Measurements from ENCODE around the gene CCDC69. TPM values are rescaled to one million over a fixed set of nuclear protein-coding genes. Genes with fewer than 3 reads are reported as not detected.

CCDC69 gene
- total RNA-seq, 2 experiments from 2014 or later, result 108 to 110 TPM

DNA sequence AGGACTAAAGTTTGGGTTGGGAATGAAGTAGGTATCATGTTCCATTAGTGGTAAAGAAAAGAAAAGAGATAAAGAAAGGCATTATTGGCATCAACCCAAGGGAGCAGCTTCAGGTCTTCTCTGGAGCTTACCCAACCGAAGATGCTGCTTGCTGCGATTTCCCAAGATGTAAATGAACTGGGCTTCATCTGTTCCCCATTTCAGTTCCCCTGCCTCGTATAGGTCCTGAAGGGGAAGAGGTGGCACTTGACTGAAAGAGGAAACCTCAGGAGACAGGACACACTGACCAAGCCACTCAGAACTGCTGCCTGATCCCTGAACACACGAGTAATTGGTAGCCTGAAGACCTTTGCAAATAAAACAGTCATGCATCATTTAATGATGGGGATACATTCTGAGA is 90.9 kb downstream of the CCDC69 start:
- no peaks in the 10 kb centered on the region for H3K9me3 Mint-ChIP-seq
- no peak overlapping the region for H3K4me3 Mint-ChIP-seq
- H3K36me3 Mint-ChIP-seq, result peaks cover 53% of the 10 kb centered on the region
- DNase-seq (no peak), ATAC-seq (ENCODE audit: low read depth) (no peak)
- H3K27ac Mint-ChIP-seq, result no peak overlapping the region
- H3K27me3 Mint-ChIP-seq, result no peaks in the 10 kb centered on the region
- peaks cover 44% of the 10 kb centered on the region for H3K4me1 Mint-ChIP-seq
- POLR2A ChIA-PET, result interaction anchor here (2.4 to 3.8 kb wide), 2 partner anchors 9 to 17 kb away, joined by 6 to 15 read pairs; no protein-coding TSS in a partner anchor

Other genes starting within 250 kb of the CCDC69 start
- not detected for gene GPX3, start 203.5 kb downstream of the CCDC69 start, total RNA-seq
- gene TNIP1, start 143.1 kb downstream of the CCDC69 start, total RNA-seq, result 100 to 1,000 TPM; 172 to 176 TPM
- 100 to 1,000 TPM; 518 to 538 TPM for gene ANXA6, start 66.3 kb downstream of the CCDC69 start, total RNA-seq
- gene GM2A, start 29.1 kb upstream of the CCDC69 start, total RNA-seq, result 10 to 100 TPM; 19.3 to 20.6 TPM
- gene SLC36A3, start 79.7 kb upstream of the CCDC69 start, total RNA-seq, result not detected
- not detected for gene SLC36A2, start 123.5 kb upstream of the CCDC69 start, total RNA-seq
- gene SLC36A1, start 223.5 kb upstream of the CCDC69 start, total RNA-seq, result 1 to 10 TPM; 5.8 to 6.0 TPM

Data from activated naive CD8-positive, alpha-beta T cell treated with anti-CD3 and anti-CD28 coated beads, Interleukin-2, amount 10 ng/mL, durations not matched to agents 7 days and 5 days (primary cell).